Calu3 (cell line): ENCODE measurements around the gene RAB11FIP4. TPM values are rescaled to one million over a fixed set of nuclear protein-coding genes. Genes with fewer than 3 reads are reported as not detected.

Source experiments
- BruUV-seq: library from RNA; stranded (reverse); fragments of 400-500 nt; replicated peaks from 2 replicates; lab custom pipeline; 2021; lab: Mats Ljungman, UMichigan
- CTCF ChIA-PET: fragments of 300-600 bp; sonication (Branson Sonifier 250); formaldehyde crosslinking; loops from one replicate; lab custom pipeline; 2022; ENCODE audit warnings: antibody characterized with exemption; lab: Charles Lee
- DNase-seq: peaks from one replicate; pipeline ENCODE4 v3.0.0; 2022
- H3K27ac Mint-ChIP-seq: one replicate; pipeline ENCODE4 v1.8.0; 2022; ENCODE audit warnings: mixed read lengths; ENCODE audit not compliant: unreplicated experiment
- H3K27me3 Mint-ChIP-seq: one replicate; pipeline ENCODE4 v1.8.0; 2022; ENCODE audit warnings: mixed read lengths; ENCODE audit not compliant: unreplicated experiment
- H3K36me3 Mint-ChIP-seq: one replicate; pipeline ENCODE4 v1.8.0; 2022; ENCODE audit warnings: mild to moderate bottlenecking, moderate library complexity, mixed read lengths; ENCODE audit not compliant: insufficient read depth, unreplicated experiment
- H3K4me1 Mint-ChIP-seq: one replicate; pipeline ENCODE4 v1.8.0; 2022; ENCODE audit warnings: mild to moderate bottlenecking, low read depth, mixed read lengths; ENCODE audit not compliant: unreplicated experiment
- H3K4me3 Mint-ChIP-seq: one replicate; pipeline ENCODE4 v1.8.0; 2022; ENCODE audit warnings: mild to moderate bottlenecking, low read depth, moderate library complexity, mixed read lengths; ENCODE audit not compliant: unreplicated experiment
- H3K9me3 Mint-ChIP-seq: one replicate; pipeline ENCODE4 v1.8.0; 2022; ENCODE audit warnings: low read depth, mixed read lengths; ENCODE audit not compliant: unreplicated experiment
- CTCF ChIP-seq: fragments of 200-600 bp; IDR thresholded peaks from one replicate; pipeline ENCODE4 v1.8.0; 2022; ENCODE audit warnings: antibody characterized with exemption; ENCODE audit not compliant: unreplicated experiment
- intact Hi-C: fragments of 100-400 bp; cut with micrococcal nuclease; formaldehyde crosslinking; loops from one replicate; pipeline ENCODE4 v1.10.0; 2022; ENCODE audit not compliant: unreplicated experiment
- total RNA-seq: library from RNA; stranded (reverse); gene quantifications from 2 replicates; pipeline ENCODE4 v1.2.3, GENCODE V29; 2022

The RAB11FIP4 gene
- total RNA-seq, 1 experiment from 2014 or later, result 27.9 TPM

GRCh38 chr17:31357839-31358394 is 33.6 kb upstream of the RAB11FIP4 start:
- Mint-ChIP-seq H3K27me3 (no peaks in the 10 kb centered on the region), H3K27ac (no peak overlapping the region), H3K4me1 (no peaks in the 10 kb centered on the region), H3K4me3 (no peak overlapping the region), H3K36me3 (peaks cover 5% of the 10 kb centered on the region), H3K9me3 (no peaks in the 10 kb centered on the region)
- CTCF ChIA-PET, result no interaction called here
- no TSS peak for BruUV-seq
- intact Hi-C loops, result no loop called here
- TF ChIP-seq CTCF, result no peak
- DNase-seq, result no peak

DNA sequence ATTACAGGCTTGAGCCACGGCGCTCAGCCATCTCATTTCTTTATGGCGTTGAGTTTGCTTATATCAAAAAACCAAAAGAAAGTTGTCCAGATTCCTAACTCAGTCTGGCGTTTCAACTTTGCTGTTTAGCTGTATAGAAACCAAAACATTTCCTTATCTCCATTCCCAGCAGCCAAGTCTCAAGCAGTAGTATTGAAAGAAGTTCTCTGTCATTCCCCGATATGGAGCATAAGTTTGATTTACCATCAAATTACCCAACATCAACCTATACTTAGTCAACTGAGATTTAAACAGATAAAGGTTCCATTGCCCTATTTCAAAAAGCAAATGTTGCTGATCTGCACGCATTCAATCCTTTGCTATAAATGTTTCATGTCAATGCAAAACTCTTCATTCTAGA is 27.5 kb upstream of the RAB11FIP4 start:
- H3K36me3 Mint-ChIP-seq, result peaks cover 10% of the 10 kb centered on the region

GRCh38 chr17:31366088-31366487 is 25.4 kb upstream of the RAB11FIP4 start:
- Mint-ChIP-seq H3K4me1 (no peaks in the 10 kb centered on the region), H3K9me3 (no peaks in the 10 kb centered on the region), H3K27me3 (no peaks in the 10 kb centered on the region), H3K4me3 (no peak overlapping the region), H3K36me3 (peaks cover 4% of the 10 kb centered on the region), H3K27ac (no peak overlapping the region)
- no peak for TF ChIP-seq CTCF
- intact Hi-C loops, result no loop called here
- BruUV-seq, result no TSS peak
- CTCF ChIA-PET, result no interaction called here
- DNase-seq, result no peak

More for the DNA sequence above, 27.5 kb upstream of the RAB11FIP4 start:
- BruUV-seq, result no TSS peak
- H3K27ac Mint-ChIP-seq, result no peak overlapping the region
- no peak for TF ChIP-seq CTCF
- intact Hi-C loops, result no loop called here
- H3K4me1 Mint-ChIP-seq, result no peaks in the 10 kb centered on the region
- no peak for DNase-seq
- H3K9me3 Mint-ChIP-seq, result no peaks in the 10 kb centered on the region
- CTCF ChIA-PET, result no interaction called here
- H3K27me3 Mint-ChIP-seq, result no peaks in the 10 kb centered on the region
- H3K4me3 Mint-ChIP-seq, result no peak overlapping the region

DNA sequence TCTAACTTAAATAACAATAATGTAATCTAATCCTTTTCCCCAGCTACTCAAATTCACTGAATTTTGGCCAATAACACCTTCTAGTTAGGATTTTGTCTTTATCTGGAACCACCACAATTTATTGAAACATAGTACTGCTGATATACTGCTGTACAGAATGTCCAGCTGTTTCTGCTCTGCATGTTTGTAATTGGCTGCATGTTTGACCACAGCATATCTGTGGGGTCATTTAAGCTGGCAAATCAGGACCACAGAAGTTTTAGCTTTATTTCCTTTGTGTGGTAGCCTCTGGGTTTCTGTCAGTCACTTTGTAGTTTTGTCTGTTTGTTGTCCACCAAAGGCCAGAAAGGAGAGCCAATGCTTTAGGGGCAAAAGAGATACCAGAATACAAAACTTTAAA is 22.2 kb upstream of the RAB11FIP4 start:
- Mint-ChIP-seq H3K27ac (no peak overlapping the region), H3K36me3 (peaks cover 4% of the 10 kb centered on the region), H3K9me3 (no peaks in the 10 kb centered on the region), H3K4me3 (no peak overlapping the region), H3K27me3 (no peaks in the 10 kb centered on the region), H3K4me1 (peaks cover 13% of the 10 kb centered on the region)
- CTCF ChIA-PET, result no interaction called here
- no peak for DNase-seq
- intact Hi-C loops, result no loop called here
- BruUV-seq, result no TSS peak
- TF ChIP-seq CTCF, result no peak
